ENCODE data around the gene FGF9. TPM values are rescaled to one million over a fixed set of nuclear protein-coding genes. Genes with fewer than 3 reads are reported as not detected.

Gene FGF9
- total and polyA plus RNA-seq, 2 of the 8 experiments (the other 6 are each of a cell fraction or from before 2014, with no cell fraction given), result 0.02 TPM; not detected in 1

GRCh38 chr13:21748166-21748565 is 77.3 kb downstream of the FGF9 start (continued):
- TF ChIP-seq ATF3 (IDR thresholded peaks at IDR 0.05; ENCODE audit: insufficient read depth, low read depth, low read length), result no peak

All from H1 (cell line).